Right kidney (tissue), 1 donor: ENCODE data around the gene CREBL2.

Experiments
- DNase-seq: peaks from one replicate; pipeline ENCODE4 v3.0.0-alpha.2; 2016

Gene CREBL2

GRCh38 chr12:12673296-12673695 is 61.6 kb downstream of the CREBL2 start:
- no peak for DNase-seq

GRCh38 chr12:12676605-12677004 is 64.9 kb downstream of the CREBL2 start:
- DNase-seq: no peak

- DNase-seq: no peak
Observed at GRCh38 chr12:12681061-12681765, 69.5 kb downstream of the CREBL2 start.

DNA sequence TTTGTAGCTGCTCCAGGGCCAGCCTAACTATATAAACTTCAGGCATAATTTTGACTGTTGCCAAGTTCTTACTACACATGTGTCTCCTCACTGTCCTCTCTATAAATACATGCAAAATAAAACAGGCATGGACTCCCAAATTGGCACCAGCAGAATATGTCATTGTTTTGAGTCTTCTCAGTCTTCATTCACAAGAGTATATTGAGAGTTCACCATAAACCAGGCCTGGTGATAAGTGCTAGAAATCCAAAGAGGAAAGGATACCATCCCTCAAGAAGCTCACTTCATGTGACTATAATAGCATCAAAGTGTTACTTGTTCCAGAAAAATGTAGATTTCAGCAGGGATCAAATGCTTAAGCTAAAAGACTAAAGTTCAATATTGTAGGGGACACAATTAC is 70.6 kb downstream of the CREBL2 start:
- DNase-seq: no peak

DNA sequence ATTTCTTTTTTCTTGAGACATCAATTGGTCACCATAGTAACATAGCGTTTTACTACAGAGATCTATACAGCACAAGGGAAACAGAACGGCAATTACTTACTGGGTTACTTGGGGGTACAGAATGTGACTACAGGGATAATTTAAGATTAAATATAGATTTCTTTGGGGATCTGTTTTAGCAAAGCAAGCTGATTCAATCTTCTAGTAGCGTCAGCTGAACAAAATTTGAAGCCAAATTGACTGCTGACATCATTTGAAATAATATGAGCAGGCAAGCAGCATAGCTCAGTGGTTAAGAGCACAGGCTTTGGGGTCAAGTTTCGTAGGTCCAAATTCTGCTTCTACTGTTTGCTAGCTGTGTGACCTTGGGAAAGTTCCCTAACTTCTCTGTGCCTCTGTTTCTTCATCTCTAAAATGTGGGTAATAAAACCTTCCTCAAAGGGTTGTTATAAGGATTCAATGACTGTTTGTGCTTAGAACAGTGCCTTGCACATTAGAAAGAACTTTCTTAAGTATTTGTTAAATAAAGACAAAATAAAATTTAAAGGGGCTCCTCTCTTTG is 71.5 kb downstream of the CREBL2 start:
- DNase-seq: no peak

DNA sequence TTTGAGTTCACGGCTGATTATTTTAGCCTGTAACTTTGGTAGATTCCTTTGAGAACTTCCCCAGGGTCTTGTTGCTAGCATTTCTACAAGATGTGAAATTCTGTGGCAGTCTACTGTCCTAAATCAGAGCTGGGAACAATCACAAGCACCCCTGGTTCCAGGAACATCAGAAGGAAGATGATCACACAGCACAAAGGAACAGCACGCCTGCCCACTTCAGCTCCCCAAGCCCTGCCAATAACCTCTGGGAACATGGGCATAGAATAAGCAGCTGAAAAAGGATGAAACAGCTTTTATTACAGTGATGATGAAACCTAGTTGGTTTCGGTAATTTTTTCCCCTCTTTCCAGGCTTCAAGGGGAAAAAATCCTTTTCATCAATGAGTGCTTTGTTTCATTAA is 72.0 kb downstream of the CREBL2 start:
- DNase-seq: no peak

- DNase-seq: no peak
Observed at GRCh38 chr12:12684375-12685106, 72.9 kb downstream of the CREBL2 start.

GRCh38 chr12:12685305-12685704 is 73.6 kb downstream of the CREBL2 start:
- no peak for DNase-seq

DNA sequence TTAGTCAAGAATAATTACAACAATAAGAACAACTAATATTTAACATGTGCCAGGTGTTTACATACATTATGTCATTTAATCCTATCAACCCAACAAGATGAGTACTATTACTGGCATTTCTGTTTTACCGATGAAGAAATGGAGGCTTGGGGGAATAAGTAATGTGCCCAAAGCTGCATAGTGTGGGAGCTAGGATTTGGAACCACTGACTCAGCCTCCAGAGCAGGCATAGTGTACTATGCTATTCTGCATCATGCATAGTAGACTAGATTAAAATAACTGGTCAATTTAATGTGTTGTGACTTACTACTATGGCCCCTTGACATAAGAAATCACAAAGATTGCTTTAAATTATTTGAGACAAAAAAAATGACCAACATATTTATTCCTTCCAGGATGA is 74.8 kb downstream of the CREBL2 start:
- no peak for DNase-seq

- no peak for DNase-seq
Observed at GRCh38 chr12:12686925-12687324, 75.2 kb downstream of the CREBL2 start.

GRCh38 chr12:12689647-12690300 is 78.1 kb downstream of the CREBL2 start:
- DNase-seq: no peak

GRCh38 chr12:12691549-12691948 is 79.9 kb downstream of the CREBL2 start:
- no peak for DNase-seq

DNA sequence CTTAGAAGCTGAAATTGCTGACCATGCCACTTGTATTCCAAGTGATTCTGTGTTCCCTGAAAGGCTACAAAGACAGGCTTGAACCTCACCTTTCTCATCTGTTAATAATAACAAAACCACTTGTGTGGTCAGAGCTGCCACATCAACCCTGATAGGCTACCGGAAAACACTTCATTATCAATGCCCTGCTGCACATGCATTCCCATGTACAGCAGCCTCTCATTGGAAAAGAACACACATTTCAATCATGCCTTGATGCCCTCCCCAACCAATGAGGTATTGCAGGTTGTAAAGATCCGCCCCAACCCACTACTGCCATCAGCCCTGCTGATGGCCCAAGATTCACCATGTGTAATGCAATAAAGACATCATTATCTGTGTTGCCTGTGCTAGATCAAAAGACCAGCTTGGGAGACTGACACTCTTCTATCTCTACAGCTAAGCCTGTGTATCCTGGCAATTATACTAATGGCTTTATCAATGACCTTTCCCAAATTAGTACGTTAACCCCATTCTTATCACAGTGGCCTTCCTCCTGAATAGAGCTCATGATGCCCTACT is 81.5 kb downstream of the CREBL2 start:
- no peak for DNase-seq
